HG03097 (cell line): ENCODE results near the gene DLL1.

Experiments
- ATAC-seq: cut with Tn5 transposase; IDR thresholded peaks from one replicate; pipeline ENCODE4 v1.9.1; 2021; ENCODE audit not compliant: unreplicated experiment, low FRiP score

DLL1 gene

DNA sequence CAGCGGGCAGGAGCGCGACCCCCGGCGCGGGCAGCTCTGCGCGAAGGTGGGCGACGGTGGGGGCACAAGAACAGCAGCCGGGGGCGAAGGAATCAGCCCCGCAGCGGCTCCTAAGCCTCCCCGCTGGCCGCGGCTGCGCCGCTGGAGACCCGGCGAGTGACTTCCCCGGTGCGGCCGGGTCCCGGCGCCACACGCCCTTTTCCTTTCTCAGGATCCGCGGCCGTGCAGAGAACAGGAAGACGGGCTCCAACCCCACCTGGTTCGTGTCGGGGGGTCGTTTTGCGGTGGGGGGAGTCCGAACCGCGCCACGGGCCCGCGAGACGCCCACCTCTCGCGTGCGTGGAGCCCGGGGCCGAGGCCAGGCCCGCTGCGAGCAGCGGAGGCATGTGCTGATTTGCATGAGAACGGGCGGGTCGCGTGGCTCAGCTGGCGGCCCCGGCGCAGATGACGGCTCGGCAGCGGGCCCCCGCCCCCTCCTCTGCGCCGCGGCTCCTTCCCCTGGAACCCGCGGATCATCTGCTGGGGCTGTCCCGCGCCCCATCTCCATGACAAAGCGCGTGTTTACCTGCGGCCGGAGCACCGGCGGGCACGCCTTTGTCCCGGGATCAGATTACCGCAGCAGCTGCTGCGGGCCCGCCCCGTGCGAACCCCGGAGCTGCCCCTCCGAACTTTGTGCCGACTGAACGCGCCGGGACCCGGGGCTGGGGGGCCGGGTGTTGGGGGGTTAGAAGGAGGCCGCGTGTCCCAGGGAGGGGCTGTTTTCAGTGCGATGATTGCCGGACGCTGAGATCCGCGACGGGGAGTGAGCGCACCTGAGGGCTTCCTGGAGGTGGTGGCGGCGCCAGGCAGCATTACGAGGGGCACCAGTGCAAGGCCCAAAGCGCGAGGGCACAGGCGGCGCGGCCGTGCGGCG lies 4.9 kb upstream of the DLL1 start:
- no peak for ATAC-seq

DNA sequence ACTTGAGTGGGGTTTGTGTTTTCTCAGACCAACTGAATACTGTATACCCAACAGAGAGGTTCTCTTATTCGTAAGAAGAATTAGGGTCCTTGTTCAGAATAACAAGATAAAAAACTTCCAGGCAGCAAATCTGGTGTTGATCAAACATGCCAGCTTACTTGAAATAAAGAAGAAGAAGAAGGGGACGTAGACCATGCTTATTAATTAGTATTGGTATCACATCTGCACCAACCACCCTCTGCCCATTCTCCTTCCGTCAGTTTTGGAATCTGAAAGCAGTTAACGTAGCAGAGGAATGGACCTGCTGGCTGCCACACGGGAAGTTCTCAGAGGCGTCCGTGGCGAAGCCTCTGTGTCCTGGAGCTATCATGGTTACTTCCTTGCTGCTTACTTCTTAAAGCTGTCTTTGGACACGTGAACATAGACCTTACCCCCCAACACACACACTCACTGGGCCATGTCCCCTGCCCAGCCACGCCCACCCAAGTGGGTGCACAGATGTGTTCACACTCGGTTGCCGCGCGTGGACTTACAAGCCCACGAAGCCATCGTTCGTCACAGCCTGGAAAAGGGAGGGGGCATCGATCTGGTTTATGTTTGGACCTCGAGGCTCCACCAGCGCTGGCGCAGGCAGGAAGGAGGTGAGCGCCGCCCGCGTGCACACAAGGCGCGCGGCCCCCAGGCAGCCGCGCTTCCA lies 4.1 kb upstream of the DLL1 start:
- ATAC-seq: no peak

DNA sequence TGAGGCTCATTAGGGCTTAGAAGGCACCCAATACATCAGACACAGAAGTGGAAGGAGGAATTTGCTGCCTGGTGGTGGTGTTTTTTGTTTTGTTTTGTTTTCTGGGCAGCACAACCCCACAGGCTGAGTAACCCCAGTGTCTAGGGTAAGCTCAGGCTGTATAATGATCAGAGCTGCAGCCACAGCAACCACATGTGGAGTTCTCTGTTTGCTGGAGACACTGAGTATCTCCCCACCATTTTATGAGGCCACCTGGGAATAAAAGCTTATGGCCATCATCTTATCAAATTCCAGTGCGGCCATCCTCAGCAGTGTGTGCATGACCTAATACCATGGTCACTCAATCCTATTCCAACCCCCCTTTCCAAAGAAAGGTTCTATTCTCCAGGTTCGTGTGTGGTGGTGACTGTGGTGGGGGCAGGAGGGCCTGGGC lies 3.4 kb upstream of the DLL1 start:
- no peak for ATAC-seq

DNA sequence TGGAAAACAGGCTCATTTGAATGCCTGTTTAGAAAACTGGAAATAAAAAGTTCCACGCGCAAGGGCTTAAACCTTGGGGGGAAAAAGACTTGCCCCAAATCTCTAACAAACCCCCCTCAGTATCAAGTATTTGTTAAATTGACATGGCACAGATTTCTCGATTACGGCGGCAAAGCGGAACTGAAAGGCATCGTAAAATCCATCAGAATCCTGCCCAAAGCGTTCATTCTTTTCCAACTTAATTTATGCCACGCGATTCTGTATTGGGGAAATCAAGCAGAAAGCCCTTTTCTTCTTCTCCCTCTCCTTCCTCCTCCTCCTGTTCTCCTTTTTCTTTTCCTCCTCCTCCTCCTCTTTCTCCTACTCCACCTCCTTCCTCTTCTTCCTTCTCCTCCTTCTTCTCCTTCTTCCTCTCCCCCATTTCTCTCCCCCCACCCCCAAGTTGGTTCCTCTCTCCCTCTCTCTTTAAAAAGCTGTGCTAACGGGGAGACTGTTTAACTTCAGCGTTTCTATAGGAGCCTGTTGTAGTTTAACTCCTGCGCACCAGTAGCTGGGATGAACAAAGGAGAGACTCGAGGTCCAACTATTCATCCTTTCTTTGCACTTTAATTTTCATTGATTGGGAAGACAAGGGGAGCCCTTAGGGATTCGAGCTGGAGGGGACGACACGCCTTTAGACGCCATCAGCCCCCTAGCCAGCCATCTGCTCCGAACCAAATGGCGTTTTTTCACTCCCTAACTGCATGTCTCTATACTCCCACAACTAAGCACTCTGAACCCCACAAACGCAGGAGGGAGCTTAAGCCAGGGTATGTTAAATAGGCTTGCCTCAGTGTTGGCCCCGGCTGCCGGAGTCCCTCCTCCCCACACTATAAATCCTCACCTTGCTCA lies 2.7 kb upstream of the DLL1 start:
- no peak for ATAC-seq

DNA sequence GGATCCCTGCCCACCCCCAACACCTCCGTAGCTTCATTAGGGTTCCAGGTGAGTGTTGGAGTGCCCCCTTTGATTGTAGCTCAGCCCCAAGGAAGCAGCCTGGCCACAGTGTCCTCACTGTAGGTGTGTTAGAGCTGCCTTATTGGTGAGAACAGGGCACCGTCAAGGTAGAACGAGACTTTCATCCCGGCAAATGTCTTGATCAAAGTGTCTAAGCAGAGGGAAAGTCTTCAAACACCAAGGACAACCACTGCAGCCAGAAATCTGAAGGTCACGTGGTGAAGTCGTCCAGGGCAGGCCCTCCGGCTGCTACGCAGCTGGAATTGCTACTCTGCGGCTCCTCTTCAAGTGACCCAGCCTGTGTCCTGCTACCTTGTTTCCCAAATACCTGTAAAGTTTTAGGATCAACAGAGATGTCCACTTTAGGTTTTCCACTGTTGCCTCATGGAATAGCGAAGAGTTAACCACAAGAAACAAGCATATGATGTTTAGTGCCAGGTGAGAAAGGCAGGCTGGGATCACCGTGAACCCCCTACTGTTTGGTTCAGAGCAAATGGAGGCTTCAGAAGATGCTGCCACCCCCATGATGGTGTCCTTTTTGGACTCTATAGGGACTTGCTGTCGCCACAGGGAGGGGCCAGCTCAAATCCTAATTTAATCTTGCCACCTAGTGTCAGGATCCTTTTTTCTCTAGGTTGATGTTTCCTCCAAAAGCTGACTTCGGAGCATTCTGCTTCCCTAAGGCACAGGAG lies 1.7 kb upstream of the DLL1 start:
- no peak for ATAC-seq

DNA sequence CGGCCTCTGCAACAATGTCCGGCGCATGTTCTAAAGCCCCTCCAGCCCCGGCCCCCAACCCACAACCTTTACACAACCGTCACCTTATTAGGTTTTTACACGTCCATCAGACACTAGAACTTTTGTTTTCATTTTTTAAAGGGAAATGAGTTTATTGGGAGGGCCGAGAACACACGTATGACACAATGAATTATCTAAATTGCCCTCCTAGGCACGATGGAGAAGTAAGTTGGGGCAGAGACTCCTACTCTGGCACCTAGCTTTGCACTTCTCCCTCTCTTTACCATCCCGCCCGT lies 1.2 kb upstream of the DLL1 start:
- no peak for ATAC-seq

DNA sequence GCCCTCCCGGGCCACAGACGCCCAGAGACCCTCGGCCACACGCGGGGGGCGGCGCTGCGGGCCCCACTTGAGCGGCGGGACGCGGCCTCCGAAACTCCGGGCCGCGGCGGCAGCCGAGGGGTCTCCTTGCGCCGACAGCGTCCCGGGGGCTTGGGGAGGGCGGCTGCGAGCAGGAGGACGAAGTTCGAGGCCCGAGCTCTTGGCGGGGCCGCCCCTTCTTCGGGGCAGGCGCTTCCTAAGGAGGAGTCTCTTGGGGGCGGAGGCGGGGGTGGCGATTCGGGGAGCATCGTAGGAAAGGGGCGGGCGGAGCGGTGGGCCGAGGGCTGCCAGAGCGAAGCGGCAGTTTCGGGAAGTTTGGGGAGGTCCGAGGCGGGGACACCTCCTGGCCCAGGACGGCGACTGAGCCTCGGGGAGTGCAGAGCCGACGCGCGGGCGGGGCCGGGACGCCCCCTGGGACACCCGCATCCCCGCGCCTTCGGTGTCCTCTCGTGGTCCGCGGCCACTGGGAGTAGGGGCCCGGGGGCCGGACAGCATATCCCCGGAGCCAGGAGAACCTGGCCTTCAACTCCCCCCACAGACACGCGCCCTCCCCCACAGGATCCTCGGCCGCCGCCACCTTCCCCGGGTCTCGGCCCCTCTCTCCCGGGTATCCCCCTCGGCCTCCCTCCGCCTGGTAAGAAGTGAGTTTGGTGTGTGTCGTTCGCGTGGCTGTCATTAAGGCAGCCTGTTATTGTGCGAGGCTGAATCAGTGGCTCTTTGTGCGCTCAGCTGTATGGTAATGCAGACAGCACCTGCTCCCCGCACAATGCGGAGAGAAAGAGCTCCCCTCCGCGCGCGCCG lies 613 bp upstream of the DLL1 start:
- no peak for ATAC-seq

DNA sequence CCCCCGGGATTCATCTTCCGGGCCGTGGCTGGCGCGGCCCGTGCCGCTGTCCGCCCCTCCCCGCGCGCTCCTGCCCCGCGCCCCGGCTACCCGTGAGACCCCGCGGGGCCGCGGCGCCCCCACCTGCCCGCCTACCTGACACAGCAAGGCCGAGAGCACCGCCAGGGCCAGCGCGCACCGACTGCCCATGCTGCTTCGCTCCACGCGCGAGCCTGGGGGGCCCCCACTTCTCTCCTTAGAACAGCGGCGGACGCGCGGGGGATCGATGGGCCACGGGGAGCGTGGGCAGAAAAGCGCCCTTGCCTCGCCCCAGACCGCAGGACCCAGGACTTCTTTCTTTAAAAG lies 955 bp downstream of the DLL1 start:
- no peak for ATAC-seq

DNA sequence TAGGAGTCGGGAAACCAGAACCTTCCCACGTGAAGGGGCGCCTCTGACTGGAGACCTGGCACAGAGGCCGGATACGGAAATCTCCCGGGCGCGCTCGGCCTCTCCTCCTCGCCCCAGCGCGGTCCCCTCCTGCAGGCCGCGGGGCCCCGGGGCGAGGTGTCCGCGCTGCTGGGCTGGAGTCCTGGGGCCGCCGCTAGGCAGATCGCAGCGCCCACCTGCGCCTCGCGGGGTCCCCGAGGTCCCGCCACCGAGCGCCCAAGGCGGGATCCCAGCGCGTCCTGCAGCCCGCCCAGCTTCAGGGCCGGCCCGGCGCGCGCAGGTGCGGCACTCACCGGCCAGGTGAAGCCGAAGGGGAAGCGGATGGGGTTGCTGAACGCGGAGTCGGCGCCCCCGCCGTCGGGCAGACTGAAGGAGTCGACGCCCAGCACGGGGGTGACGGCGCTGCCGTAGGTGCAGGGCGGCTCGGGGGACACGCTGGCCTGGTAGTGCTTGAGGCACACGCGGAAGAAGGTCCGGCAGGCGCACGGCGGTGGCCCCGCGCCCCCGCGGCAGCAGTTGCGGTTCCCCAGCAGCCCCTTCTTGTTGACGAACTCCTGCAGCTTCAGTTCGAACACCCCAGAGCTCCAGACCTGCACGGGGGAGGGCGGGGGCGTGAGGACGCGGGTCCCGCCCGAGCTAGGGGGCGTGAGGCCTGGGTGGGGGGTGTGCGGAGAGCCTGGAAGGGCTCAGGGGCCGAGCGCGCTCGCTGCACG lies 1.5 kb downstream of the DLL1 start:
- no peak for ATAC-seq

DNA sequence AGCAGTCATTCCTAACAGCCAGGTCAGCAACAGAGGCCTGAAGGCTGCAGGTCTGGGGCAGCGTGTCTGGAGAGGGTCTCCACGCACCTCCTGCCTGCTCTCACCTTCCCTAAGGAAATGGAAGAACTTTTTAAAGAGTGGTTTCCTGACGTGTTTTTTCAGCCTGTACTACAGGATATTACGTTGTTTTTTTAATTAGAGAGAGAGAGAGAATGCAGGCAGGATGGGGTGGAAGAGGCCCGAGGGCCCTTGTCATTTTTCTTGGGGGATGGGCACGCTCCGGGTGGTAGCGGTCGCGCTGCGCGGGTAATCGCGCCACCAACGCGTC lies 2.1 kb downstream of the DLL1 start:
- no peak for ATAC-seq

DNA sequence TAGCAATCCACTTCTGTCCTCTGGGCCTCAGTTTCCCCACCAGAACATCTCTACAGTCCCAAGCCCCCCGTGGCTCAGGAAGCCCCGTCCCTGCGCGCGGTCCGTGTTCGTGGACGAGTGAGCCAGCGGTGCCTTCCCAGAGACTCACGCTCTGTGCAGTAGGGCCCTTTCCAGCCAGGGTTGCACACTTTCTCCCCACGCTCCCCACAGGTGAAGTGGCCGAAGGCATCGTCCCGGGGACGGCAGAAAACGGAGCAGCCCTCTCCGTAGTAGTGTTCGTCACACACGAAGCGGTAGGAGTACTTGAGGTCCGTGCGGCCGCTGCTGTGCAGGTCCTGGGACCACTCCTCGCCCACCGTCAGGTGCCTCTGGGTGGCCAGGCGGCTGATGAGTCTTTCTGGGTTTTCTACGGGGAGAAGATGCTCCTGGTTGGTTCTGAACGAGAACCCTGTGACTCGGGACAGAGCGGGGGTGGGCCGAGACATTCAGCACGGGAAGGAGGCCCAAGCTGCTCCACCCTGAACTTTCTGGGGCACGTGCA lies 2.7 kb downstream of the DLL1 start:
- no peak for ATAC-seq

DNA sequence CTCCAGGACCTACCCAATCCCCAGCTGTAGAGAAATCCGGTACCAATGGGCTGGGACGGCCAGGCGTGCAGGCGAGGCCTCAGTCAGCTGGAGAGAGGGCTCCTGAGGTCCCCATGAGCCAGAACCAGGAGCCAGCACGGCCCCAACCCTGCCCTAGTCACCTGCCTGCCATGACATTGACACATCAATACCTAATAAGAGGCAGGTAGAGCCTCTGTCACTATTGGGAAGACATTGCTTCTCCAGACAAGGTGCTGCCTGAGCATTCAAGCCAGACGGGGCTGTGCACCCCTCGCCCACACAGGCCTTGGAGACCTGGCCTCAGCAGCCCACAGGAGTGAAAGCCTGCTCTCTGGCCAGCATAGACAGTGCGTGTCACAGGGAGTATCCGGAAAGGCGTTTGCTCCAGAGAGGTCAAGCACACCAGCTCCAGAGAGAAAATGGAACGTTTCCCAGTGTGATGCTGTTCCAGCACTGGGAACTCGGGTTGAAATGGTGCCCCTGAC lies 3.5 kb downstream of the DLL1 start:
- ATAC-seq: no peak

DNA sequence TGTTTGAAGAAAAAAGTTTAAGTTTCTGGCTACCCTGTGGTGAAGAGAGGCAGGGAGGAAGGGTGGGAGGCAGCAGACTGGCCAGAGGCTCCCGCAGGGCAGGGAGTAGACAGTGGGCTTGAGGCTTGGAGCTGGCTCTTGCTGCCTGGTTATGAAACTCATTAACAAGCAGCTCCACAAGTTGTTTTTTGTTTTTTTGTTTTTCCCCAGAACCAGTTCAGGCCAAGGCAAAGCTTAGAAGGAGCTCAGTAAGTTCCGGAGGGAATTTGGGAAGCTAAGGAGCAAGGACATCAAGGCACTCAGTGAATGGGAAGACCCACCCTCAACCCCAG lies 4.0 kb downstream of the DLL1 start:
- ATAC-seq: no peak

DNA sequence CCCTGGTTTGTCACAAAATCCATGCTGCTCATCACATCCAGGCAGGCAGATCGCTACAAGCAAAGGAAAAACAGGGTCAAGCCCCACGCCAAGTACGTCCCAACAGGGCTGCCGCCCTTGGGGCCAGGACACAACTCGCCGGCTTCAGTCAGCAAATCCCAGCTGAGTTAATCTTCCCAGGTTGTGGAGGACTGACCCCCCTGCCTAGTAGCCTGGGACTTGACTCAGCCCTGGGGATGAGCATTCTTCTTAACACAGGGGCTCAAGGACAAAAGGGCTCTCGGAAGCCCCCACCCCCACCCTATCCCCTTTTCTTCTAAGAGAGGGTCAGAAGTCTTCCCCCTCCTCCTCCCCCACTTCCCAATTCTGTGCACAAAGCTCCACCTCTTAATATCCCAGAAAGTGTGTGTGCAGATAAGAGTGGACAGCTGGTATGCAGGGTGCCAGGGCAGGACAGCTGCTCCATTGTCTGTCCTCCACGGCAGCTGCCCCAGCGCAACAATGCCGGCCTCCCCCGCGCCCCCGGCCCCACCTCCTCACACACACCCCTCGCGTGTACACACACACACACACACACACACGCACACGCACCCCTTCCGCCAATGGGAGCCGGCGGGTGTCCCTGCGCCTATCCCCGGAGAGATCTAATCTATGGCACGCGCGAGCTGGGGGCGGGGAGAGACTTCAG lies 4.5 kb downstream of the DLL1 start:
- no peak for ATAC-seq

DNA sequence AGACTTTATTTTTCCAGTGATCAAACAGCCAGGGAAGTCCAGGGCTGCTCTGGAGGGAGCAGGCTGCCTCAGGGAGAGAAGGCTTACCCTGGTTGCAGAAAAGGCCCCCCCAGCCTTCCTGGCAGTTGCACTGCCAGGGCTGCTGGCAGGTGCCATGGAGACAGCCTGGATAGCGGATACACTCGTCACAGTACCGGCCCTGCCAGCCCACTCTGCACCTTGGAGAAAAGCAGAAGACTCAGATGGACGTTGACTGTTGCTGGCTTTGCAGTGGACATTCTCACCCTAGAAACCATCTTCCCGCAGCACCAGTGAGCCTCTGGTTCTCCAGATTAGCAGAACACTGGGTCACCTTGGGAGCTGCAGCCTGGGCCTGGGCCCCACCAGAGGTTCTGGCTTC lies 5.4 kb downstream of the DLL1 start:
- no peak for ATAC-seq

DNA sequence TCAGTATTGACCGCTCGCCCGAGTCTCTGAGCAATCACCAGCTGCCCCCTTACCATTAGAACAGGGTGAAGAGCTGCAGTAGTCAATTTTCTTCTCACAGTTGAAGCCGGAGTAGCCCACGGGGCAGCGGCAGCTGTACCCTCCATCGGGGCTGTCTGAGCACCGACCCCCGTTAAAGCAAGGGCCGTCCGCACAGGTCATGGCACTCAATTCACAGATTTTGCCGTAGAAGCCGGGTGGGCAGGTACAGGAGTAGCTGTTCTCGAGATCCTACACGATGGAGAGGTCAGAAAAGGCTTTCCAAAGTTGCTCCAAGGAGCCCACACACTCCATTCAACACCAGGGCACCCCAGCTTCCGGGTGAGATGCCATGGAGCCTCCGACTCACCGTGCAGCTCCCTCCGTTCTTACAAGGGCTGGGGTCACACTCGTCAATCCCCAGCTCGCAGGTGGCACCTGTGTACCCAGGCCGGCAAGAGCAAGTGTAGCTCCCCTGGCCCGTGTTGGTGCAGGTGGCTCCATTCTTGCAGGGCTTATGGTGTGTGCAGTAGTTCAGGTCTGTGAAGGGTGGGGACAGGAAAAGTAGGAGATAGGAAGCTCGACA lies 5.9 kb downstream of the DLL1 start:
- ATAC-seq: no peak

DNA sequence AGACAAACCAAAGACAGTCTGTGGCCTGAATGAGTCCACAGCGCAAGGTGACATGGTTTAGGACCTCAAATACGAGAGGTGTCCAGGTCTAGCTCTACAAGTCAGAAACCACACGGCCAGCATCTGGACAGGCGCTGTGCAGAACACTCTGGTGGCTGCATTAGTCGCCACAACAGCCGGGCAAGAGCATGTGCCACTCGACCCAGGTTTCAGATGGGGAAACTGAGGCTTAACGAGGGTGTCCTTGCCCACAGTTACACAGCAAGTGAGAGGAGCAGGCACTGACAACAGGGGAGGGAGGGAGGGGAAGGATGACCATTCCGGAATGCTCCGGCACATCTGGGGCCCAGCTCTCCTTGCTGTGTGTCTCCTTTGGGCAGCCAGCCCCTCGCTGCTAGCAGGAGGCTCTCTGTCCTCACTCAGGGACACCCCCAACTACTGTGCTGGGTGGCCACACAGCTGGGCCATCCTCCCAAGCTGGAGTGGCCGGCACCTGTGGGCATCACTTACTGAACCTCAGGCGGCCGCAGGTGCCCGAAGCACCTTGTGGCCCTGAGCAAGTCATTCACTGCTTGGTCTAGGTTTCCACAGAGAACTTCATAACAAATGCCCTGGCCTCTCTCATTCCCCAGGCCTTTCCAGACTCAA lies 6.6 kb downstream of the DLL1 start:
- ATAC-seq: no peak
